ENCODE data around the gene VIT.

VIT gene

GRCh38 chr2:36692121-36692520, 4.4 kb upstream of the VIT start:
- Histone ChIP-seq H3K4me3 (ENCODE audit: low read length) (no peak overlapping the region), H3K79me2 (ENCODE audit: low read length) (no peaks in the 10 kb centered on the region), H3K4me2 (ENCODE audit: low read depth, low read length) (no peak overlapping the region), H3K27me3 (replicated peaks; ENCODE audit: insufficient read depth, low read length) (no peaks in the 10 kb centered on the region), H3K36me3 (replicated peaks; ENCODE audit: insufficient read depth, low read length) (no peaks in the 10 kb centered on the region), H3K9ac (ENCODE audit: low read length) (no peak overlapping the region), H3F3A (ENCODE audit: insufficient read depth, low read length) (no peaks in the 10 kb centered on the region), H3K27ac (ENCODE audit: low read length) (no peak overlapping the region), H3K4me1 (ENCODE audit: low read length) (no peaks in the 10 kb centered on the region), H2AFZ (ENCODE audit: low read length) (no peak overlapping the region), H4K20me1 (ENCODE audit: insufficient read depth, low read length) (no peaks in the 10 kb centered on the region), H3K9me2 (replicated peaks; ENCODE audit: insufficient read depth, low read length) (no peaks in the 10 kb centered on the region), H3K9me3 (replicated peaks; ENCODE audit: insufficient read depth, low read length) (no peaks in the 10 kb centered on the region)
- TF ChIP-seq EZH2phosphoT487 (IDR thresholded peaks at IDR 0.05; ENCODE audit: low read length) (no peak), EZH2 (optimal IDR thresholded peaks at IDR 0.05; ENCODE audit: low read depth, low read length) (no peak), CTCF (IDR thresholded peaks at IDR 0.05; ENCODE audit: low read length) (no peak)
- no peak for DNase-seq

- TF ChIP-seq CTCF (IDR thresholded peaks at IDR 0.05; ENCODE audit: low read length) = no peak
- no peak for TF ChIP-seq EZH2phosphoT487 (IDR thresholded peaks at IDR 0.05; ENCODE audit: low read length)
- Histone ChIP-seq H3K4me2 (ENCODE audit: low read depth, low read length) (no peak overlapping the region), H3K4me1 (ENCODE audit: low read length) (no peaks in the 10 kb centered on the region), H3K79me2 (ENCODE audit: low read length) (no peaks in the 10 kb centered on the region), H2AFZ (ENCODE audit: low read length) (no peak overlapping the region), H3K9ac (ENCODE audit: low read length) (no peak overlapping the region), H3K27me3 (replicated peaks; ENCODE audit: insufficient read depth, low read length) (no peaks in the 10 kb centered on the region), H3K27ac (ENCODE audit: low read length) (no peak overlapping the region), H4K20me1 (ENCODE audit: insufficient read depth, low read length) (no peaks in the 10 kb centered on the region), H3K9me2 (replicated peaks; ENCODE audit: insufficient read depth, low read length) (no peaks in the 10 kb centered on the region), H3K36me3 (replicated peaks; ENCODE audit: insufficient read depth, low read length) (no peaks in the 10 kb centered on the region), H3K9me3 (replicated peaks; ENCODE audit: insufficient read depth, low read length) (no peaks in the 10 kb centered on the region), H3K4me3 (ENCODE audit: low read length) (no peak overlapping the region), H3F3A (ENCODE audit: insufficient read depth, low read length) (no peaks in the 10 kb centered on the region)
- DNase-seq = no peak
Observed at GRCh38 chr2:36693825-36694224, 2.7 kb upstream of the VIT start.

- Histone ChIP-seq H3K4me2 (ENCODE audit: low read depth, low read length) (no peak overlapping the region), H3F3A (ENCODE audit: insufficient read depth, low read length) (no peaks in the 10 kb centered on the region), H3K9me2 (replicated peaks; ENCODE audit: insufficient read depth, low read length) (no peaks in the 10 kb centered on the region), H3K27ac (ENCODE audit: low read length) (no peak overlapping the region), H3K9me3 (replicated peaks; ENCODE audit: insufficient read depth, low read length) (no peaks in the 10 kb centered on the region), H2AFZ (ENCODE audit: low read length) (no peak overlapping the region), H3K79me2 (ENCODE audit: low read length) (no peaks in the 10 kb centered on the region), H4K20me1 (ENCODE audit: insufficient read depth, low read length) (no peaks in the 10 kb centered on the region), H3K27me3 (replicated peaks; ENCODE audit: insufficient read depth, low read length) (no peaks in the 10 kb centered on the region), H3K4me3 (ENCODE audit: low read length) (no peak overlapping the region), H3K9ac (ENCODE audit: low read length) (no peak overlapping the region), H3K4me1 (ENCODE audit: low read length) (no peaks in the 10 kb centered on the region), H3K36me3 (replicated peaks; ENCODE audit: insufficient read depth, low read length) (no peaks in the 10 kb centered on the region)
- DNase-seq = no peak
- TF ChIP-seq EZH2 (optimal IDR thresholded peaks at IDR 0.05; ENCODE audit: low read depth, low read length) (no peak), EZH2phosphoT487 (IDR thresholded peaks at IDR 0.05; ENCODE audit: low read length) (no peak), CTCF (IDR thresholded peaks at IDR 0.05; ENCODE audit: low read length) (no peak)
Observed at GRCh38 chr2:36695746-36696415, 626 bp upstream of the VIT start.
